ENCODE results near the gene MPRIP.
"Not testable (repeated sequence)": the region's sequence is repeated elsewhere in the genome, so short reads cannot be mapped to it uniquely, and the experiment has no call there.

Gene MPRIP

DNA sequence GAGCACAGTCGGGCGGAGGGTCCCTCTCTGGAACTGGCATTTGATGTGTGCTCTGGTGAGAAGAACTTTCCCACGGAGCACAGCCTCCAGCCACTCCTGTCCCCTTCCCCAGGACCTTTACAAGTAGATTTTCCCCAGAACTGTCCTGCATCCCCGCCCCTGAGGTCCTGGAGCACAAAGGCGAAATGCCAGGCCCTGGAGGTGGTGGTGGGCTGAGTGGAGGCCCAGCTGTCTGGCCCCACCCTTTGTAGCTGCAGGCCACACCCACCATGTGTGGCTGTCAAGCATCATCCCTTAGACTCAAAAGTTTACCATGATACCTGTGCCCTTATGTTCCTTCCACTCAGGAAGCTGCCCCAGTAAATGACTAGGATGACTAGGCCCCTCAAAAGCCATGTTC lies 126.1 kb downstream of the MPRIP start:
- DNase-seq (ENCODE audit: low spot score) = no peak

DNA sequence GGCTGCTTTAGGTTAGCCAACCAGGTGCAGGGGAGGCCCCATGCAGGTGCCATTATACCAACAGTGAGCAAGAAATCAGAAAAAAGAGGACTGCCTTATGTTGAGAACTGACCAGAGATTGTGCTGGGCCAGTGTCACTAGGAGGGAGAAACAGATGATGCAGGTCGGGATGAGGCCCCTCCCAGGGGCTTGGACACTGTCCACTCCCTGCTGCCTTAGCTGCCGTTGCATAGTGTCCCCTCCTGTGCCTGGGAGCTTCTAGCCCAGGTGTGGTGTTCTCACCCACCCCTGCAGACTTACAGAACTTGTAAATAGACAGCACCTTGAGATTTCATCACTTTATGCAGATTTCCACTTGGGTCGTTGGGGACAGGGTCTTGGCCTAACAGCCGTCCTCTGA lies 127.1 kb downstream of the MPRIP start:
- DNase-seq (ENCODE audit: low spot score) = no peak

DNA sequence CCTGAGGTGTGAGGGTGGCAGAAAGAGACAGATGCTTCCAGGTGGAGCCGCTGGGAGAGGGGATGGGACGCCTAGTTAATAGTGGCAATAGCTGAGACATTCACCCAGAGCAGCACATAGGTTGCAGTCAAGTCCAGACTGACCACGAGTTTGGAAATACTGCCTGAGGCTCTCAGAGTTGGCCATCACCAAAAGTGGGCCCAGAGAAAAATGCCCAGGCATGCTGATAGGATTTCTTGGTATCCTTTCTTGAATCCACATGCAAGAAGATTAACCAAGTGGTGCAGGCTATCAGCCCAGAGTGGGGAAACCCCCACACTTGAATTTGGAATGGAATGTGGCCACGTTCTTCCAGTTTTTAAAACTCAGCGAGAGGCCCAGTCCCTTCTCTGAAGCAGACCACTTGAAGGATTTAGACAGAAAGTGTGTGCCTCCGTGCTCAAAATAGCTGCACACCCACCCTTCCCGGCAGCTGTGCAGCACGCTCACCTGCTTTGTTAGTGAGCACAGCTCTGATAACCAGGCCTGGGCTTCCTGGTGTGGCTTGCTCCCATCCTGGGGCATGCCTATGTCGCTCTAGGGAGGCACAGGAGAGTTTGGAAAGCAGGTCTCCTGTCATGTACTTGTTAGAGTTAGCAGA lies 128.2 kb downstream of the MPRIP start:
- peak; percentile 53 for DNase-seq (ENCODE audit: low spot score)

DNA sequence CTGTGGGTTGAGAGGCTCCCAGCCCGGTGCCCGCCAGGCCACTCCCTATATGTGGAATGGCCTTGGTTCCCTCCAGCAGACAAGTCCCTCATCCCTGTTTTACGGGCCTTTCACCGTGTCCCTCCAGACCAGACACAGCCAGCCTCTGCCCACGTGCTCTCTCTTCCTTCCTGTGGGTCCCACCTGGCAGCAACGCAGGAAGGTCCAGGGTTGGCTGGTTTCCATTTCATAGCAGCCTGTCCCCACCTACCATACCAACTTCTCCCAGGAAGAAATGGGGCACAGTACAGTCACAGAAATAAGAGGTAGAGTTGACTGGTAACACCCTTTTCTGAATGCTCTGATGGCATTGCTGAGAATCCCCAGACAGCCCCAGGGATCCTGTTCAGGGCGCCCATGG lies 128.9 kb downstream of the MPRIP start:
- DNase-seq (ENCODE audit: low spot score) = no peak

DNA sequence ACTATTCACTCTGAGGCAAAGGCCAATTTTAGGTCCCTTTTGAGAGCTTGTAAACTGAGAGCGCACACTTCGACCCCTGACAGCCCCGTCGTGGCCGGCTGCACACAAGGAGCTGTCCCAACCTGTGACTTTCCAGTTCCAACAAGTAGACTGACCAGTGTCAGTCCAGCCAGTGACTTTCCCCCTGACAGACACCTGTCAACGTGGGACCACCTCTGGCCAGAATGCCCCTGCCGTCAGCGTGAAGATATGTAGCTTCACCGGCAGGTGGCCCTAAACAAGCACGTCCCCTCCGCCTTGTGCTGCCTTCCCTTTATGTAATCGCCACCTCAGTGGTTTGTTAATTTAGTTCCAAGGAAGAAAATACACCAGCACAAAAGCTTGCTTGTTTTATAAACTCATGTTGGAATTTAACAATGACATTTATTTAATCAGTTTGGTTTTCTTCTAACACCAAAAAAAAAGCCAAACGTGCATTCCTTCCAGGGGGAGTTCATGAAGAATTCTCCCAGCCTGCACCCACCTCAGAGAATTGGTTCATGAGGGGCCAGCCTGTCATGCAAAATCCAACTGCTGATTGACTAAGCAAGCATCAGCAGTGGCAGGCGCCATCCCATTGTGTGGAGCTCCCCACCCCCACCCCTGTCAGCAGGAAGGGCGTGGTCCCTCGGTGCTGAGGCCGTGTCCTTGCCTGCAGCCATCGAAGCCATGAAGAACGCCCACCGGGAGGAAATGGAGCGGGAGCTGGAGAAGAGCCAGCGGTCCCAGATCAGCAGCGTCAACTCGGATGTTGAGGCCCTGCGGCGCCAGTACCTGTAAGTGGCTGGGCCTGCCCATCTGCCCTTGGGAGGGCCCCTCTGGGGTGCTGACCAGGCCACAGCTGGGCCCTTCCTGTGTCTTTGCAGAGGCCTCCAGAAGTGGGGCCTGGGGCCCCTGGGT lies 130.0 kb downstream of the MPRIP start:
- no peak for DNase-seq (ENCODE audit: low spot score)

DNA sequence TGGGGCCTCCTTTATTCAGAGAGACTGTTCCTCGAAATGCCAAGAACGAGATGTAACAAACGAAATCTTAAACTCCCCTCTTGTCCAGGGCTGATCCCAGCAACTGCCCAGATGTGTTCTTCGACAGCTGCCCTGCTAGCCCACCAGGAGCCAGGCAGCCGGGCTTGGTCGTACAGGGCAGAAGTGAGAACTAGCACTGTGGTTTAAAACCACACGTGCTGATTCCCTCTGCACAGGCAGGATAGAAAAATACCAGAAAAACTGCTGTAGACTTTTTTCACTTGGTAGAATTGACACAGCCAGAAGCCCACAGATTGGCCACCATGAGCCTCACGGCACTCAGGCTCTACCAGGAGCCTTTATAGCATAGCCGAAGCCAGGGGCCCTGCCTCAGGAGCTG lies 130.7 kb downstream of the MPRIP start:
- DNase-seq (ENCODE audit: low spot score) = no peak

DNA sequence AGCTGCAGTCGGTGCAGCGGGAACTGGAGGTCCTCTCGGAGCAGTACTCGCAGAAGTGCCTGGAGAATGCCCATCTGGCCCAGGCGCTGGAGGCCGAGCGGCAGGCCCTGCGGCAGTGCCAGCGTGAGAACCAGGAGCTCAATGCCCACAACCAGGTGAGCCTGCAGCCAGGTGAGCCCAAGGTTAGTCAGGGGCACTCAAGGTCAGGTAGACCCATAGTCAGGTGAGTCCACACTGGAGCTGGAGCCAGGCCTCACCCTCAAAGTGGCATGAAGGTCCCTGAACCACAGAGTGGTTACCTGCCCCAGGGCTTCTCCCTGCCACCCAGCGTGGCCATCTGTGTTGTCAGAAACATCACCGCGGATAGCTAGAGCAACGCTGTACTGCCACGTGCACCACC lies 131.7 kb downstream of the MPRIP start:
- DNase-seq (ENCODE audit: low spot score) = no peak

DNA sequence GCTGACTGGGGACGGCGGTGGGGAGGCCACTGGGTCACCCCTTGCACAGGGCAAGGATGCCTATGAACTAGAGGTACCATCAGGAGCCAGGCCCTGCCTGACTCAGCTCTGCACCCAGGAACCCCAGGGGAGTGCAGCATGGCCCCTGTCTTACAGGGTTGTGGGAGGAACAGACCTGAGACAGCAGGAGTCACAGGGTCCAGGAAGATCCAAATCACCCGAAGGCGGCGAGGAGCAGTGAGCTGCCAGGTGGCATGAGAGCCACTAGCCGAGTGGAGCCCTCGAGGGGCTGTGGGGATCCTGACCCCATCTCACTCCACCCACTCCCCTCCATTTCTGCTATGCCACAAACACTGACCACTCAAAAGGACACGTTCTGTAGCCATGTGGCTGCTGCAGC lies 133.1 kb downstream of the MPRIP start:
- DNase-seq (ENCODE audit: low spot score) = no peak

DNA sequence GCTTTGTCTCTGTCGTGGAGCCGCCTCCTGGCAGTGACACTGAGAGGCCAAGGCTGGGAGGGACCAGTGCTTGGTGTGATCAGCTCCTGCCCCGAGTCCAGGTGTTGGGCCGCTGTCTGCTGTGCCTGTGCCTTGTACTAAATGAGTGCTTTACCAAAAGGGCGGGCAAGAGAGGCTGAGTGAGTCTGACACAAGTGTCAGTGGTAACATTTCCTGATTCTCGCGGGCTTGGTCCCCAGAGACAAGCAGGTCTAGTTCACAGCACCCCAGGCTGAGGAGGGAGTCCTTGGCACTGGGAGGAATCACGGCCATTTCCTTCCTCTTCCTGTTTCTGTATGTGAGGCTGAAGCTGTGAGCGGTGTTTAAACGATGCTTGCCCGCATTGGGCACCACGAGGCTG lies 133.7 kb downstream of the MPRIP start:
- DNase-seq (ENCODE audit: low spot score) = no peak

DNA sequence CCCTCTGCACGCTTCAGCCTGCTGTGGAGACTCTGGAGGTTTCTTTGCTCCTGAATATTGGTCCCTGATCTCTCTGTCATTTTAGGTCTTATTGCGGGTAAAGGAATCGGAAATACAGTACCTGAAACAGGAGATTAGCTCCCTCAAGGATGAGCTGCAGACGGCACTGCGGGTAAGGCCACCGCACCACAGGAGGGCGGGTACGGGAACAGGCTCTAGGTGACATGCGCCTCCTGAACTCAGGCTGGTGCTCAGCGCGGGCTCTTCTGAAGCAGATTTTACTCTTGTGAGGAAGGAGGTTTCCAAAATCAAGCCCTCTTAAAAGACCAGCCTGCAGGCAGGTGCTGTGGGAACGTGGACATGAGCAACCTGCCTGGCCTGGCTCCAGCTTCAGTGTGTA lies 134.1 kb downstream of the MPRIP start:
- no peak for DNase-seq (ENCODE audit: low spot score)

DNA sequence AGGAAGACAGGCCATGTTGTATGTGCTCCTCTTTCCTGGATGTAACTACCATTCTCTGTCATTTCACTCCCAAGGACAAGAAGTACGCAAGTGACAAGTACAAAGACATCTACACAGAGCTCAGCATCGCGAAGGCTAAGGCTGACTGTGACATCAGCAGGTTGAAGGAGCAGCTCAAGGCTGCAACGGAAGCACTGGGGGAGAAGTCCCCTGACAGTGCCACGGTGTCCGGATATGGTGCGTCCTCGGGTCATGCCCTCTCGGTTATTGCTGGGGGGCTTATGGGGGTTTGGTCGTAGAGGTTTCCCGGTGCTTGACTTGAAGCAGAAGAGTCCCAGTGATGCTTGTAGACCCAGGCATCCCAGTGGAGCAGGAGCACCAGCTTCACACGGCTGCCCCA lies 134.9 kb downstream of the MPRIP start:
- DNase-seq (ENCODE audit: low spot score) = no peak

DNA sequence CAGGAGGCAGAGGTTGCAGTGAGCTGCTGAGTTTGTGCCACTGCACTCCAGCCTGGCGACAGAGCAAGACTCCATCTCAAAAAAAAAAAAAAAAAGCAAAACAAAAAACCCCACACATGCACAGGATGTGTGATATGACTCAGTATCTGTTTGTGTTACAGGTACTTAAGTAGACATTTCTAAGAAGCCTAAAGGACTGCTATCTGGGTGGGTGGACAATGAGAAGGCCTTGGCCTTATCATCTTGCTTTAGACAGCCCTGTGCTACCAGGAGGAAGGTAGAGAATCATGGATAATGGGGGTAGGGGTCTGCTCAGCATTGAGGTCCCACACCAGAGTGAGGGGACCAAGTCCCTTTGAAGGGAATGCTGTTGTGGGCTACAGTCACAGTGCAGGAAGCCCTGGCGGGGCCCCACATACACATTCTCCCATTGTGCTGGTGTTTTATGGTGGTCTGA lies 137.1 kb downstream of the MPRIP start:
- DNase-seq (ENCODE audit: low spot score) = no peak

DNA sequence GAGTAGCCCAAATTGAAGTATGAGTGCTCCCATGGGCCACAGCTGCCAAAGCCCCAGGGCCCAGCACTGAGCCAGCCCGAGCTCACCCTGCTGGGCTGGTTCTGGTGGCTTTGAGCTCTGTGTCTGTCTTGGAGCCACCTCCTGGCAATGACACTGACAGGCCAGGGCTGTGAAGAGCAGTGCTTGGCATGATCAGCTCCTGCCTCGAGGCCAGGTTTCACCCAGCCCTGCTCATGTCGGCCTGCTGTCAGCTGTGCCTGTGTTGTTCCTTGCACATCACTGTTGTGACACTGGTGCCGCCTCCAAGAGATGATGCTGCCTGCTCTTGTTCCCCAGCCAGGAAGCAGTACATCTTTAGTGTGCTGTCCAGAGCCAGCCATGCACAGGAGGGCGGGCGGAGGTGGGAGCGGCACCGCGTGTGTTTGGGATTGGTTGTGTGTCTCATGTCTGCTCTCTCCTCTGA lies 137.9 kb downstream of the MPRIP start:
- DNase-seq (ENCODE audit: low spot score) = no peak

DNA sequence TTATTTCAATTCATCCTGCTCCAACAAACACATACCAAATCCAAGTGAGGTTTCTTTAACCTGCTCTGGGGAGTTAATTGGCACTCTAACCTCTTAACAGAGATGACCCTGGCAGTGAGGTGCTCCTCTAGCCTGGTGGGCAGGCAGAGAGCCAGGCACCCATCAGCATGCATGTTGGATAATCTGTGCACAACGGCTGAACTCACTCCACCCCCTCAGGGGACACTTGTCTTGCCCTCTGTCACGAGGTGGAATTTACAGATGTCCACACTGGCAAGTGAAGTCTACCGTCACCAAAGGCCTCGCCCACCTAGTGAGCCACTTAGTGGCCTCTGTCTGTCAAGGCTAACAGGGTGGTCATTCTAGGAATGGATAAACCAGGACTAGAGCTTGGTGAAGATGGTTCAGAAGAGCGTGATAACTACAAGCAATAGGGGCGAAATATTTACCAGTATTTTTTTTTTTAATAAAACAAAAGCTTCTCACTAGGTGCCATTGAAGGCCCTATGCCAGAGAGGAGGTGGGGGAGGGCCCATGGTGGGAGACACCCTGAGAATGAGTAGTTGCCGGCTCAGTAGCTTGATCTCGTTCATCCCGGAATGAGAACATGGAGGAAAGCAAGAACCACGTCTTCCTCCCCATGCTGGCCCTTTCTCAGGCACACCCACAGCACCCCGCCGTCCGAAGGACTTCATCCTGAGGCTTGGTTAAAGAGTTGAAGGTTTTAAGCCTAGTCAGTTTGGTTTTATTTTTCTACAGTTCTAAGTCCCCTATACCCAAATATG lies 138.7 kb downstream of the MPRIP start:
- DNase-seq (ENCODE audit: low spot score) = no peak

DNA sequence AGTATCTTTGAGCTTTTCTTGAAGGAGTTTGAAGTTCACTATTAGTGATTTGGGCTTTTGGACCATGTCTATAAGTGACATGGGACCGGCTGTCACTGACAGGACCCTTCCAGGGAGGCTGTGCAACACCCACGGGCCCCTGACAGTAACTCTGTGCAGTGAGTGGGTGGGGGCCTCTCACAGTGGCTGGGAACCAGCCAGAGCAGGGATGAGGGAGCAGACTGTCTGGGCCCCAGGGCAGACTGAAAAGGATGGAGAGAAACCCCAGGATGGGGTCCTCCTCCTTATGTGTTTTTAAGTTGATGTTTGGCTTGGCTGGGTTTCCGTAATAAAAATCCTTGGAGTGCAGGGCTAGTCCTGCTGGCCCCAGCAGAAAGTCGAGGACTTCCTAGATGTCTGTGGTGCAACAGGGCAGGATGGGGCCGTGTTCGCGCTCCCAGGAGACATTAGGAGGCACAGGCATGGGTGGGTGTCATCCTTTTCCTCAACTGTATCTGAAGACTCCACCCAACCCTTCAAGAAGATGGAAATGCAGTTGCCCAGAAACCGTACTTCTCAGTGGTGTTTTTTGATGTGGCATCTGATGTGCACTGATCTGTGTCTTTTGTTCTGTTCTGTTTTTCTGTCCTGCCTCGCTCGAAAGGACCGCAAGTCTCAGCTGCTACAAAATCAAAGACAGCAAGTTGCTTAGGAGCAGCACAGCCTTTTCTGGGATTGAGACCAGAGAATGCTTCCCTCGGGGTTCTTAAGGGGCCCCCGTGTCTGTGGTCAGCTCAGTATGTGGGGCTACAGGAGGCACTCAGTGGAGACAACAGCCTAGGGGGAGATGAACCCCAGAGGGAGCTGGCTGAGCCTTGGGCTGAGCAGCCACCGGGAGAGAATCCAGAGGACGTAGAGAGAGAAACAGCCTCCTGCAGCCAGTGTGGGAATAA lies 139.7 kb downstream of the MPRIP start:
- no peak for DNase-seq (ENCODE audit: low spot score)

DNA sequence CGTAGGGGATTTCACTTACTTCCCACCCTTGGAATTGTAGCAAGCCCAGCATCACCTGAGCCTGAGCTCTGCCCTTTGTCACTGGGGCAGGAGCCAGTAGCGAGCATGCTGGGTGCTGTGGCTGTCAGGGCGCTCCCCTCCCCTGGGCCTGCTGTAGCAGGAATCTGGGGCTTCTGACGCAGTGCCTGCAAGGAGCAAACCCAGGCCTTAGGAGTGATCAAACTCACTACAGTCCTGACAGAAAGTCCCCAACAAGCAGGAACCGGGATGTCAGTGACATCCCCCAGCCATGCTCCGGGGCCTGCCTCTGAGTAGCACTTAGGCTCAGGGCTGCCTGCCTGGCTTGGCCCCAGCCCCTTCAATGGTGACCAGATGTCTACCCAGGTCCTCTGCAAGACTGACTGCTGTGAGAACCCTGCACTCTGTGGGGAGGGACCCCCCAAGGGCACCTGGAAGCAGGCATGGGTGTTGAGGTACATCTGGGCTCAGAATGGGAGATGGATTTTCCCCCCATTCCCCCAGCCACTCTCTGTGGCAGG lies 140.4 kb downstream of the MPRIP start:
- DNase-seq (ENCODE audit: low spot score) = no peak

DNA sequence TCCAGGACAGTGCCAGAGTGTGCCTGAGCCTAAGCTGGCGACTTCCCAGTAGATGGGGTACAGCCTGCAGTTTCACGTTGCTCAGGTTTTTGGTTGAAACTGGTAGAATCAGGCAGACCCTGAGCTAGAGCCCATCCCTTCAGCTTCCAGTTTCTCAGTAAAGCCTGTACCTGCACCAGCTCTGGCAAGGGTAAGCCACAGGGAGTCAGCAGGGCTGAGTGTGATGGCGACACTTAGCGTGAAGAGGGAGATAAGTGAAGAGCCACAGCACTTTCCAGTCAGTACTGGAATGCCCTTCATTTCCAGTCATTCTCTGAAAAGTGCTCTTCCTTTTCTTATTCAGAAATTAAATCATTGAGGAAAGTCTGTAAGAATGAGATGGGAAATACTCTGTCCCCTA lies 141.5 kb downstream of the MPRIP start:
- DNase-seq (ENCODE audit: low spot score) = no peak

DNA sequence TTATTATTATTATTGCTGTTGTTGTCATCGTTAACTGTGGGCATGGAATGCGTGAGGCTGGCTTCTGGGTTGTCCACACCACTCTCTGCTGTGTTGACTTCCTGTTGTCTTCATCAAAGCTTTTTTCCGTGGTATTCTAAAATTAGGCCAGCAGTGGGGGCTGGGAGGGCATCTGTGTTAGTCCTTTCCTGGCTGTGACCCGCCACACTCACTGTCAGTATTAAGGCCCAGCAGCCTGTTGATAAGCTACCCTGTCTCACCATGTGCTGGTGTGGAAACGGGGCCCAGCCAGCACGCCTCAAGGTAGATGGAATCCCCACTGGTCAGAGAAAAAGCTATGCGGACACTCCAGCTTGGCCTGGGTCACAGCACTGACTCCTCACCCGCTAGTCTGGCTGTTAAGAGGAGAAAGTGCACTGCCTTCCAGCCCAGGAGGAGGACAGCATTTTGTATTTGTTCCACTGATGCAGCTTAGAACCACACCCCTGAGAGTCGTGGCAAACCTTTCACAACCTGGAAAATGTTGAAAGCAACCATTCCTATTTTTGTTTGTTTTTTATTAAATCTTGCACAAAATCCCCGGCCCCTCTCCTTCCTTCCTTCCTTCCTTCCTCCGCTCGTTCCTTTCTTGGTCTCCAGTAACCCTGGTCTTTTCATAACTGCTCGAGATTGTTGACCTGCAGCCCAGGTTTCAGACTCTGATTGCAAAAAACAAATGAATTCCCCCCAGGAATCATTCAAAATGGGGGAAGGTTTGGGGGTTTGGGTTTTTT lies 142.9 kb downstream of the MPRIP start:
- not testable (repeated sequence) for DNase-seq (ENCODE audit: low spot score)

DNA sequence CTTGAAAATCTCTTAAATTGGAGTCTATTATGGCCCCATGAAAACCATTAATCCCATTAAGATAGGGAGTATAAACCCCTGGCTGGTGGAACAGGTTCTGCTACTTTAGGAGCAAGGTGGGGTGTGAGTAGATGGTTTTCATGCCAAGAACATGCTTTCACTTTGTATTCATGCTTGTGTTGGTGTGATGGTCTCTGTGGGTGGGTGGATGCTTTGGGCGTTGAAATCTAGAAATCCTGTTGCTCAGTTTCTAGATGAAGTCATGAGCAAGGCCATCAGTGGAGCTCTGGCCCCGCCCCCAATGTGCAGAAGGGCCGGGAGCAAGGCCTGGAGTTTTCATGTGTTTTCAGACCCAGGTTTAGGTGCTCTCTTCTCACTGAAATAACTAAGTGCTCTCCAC lies 143.8 kb downstream of the MPRIP start:
- DNase-seq (ENCODE audit: low spot score) = no peak

Measured in GM03348 (cell line).